CD4-positive, alpha-beta T cell (primary cell): ENCODE results near the gene EFNB2. TPM values are rescaled to one million over a fixed set of nuclear protein-coding genes. Genes with fewer than 3 reads are reported as not detected.

Experiments used
- ATAC-seq: fragments of 200-7000 bp; cut with Tn5 transposase; one replicate; pipeline ENCODE4 v1.10.0; 2022; ENCODE audit warnings: mild to moderate bottlenecking; ENCODE audit not compliant: poor library complexity
- CTCF ChIA-PET: fragments of 350-600 bp; sonication (Branson Sonifier 250); formaldehyde crosslinking; loops from one replicate; lab custom pipeline; 2021; ENCODE audit warnings: antibody characterized with exemption, inconsistent platforms; lab: Charles Lee
- POLR2A ChIA-PET: fragments of 350-600 bp; sonication (Branson Sonifier 250); formaldehyde crosslinking; loops from one replicate; lab custom pipeline; 2021; ENCODE audit warnings: antibody characterized with exemption, inconsistent platforms; lab: Charles Lee
- DNase-seq, 14 experiments: peaks; one replicate each; pipeline ENCODE4 v3.0.0-alpha.2; 2013 to 2020; ENCODE audit warnings: mixed read lengths in 2 of 14
- H3K27ac ChIP-seq, 2 donors: one replicate each; pipeline versions ENCODE4 v1.5.1 to v1.7.0; 2013; ENCODE audit warnings: low read length in 2 of 2, low read depth in 1 of 2, mild to moderate bottlenecking in 1 of 2
- H3K27me3 ChIP-seq, 2 experiments: 1 replicate in 1 of 2; 2 replicates in 1 of 2; pipeline versions ENCODE4 v1.6.1 to v1.7.0; 2013; ENCODE audit warnings: low read length in 2 of 2, control low read depth in 1 of 2, mild to moderate bottlenecking in 1 of 2, moderate library complexity in 1 of 2; ENCODE audit not compliant: insufficient read depth in 2 of 2, control insufficient read depth in 1 of 2
- H3K36me3 ChIP-seq: one replicate; pipeline ENCODE4 v1.6.1; 2013; ENCODE audit warnings: low read length, control low read depth; ENCODE audit not compliant: insufficient read depth
- H3K4me1 ChIP-seq: one replicate; pipeline ENCODE4 v1.6.1; 2013; ENCODE audit warnings: low read length, control low read depth; ENCODE audit not compliant: insufficient read depth
- H3K4me3 ChIP-seq: one replicate; pipeline ENCODE4 v1.5.1; 2013; ENCODE audit warnings: mild to moderate bottlenecking, low read length, moderate library complexity
- H3K9me3 ChIP-seq, 2 experiments: 1 replicate in 1 of 2; 2 replicates in 1 of 2; pipeline versions ENCODE4 v1.6.1 to v1.7.0; 2013; ENCODE audit warnings: low read length in 2 of 2, mild to moderate bottlenecking in 2 of 2, control low read depth in 1 of 2, moderate library complexity in 1 of 2; ENCODE audit not compliant: control insufficient read depth in 1 of 2, insufficient read depth in 1 of 2
- H3K27ac Mint-ChIP-seq: one replicate; pipeline ENCODE4 v1.8.0; 2020; ENCODE audit warnings: mixed read lengths
- H3K27me3 Mint-ChIP-seq: one replicate; pipeline ENCODE4 v1.8.0; 2021; ENCODE audit warnings: mixed read lengths
- H3K36me3 Mint-ChIP-seq: one replicate; pipeline ENCODE4 v1.8.0; 2021; ENCODE audit warnings: low read depth, mixed read lengths
- H3K4me1 Mint-ChIP-seq: one replicate; pipeline ENCODE4 v1.8.0; 2021; ENCODE audit warnings: low read depth, mixed read lengths
- H3K4me3 Mint-ChIP-seq: one replicate; pipeline ENCODE4 v1.8.0; 2020; ENCODE audit warnings: mild to moderate bottlenecking, mixed read lengths
- H3K9me3 Mint-ChIP-seq: one replicate; pipeline ENCODE4 v1.8.0; 2020; ENCODE audit warnings: mixed read lengths
- CTCF ChIP-seq: fragments of 200-600 bp; IDR thresholded peaks from one replicate; pipeline ENCODE4 v1.8.0; 2022; ENCODE audit warnings: antibody characterized with exemption, mild to moderate bottlenecking
- intact Hi-C, 2 experiments: fragments of 100-400 bp; cut with DNase I in 1 of 2; cut with micrococcal nuclease in 1 of 2; formaldehyde crosslinking; loops; one replicate each; pipeline versions ENCODE4 v1.15.1 to v1.9.0; 2023 to 2025; cut with DNase I, micrococcal nuclease
- total RNA-seq, 174 experiments: library from RNA in 2 of 174; stranded (reverse) in 2 of 174; gene quantifications; one replicate each; pipeline ENCODE4 v1.2.3 and lab custom pipeline; 2021 to 2026

Gene EFNB2
- total RNA-seq, 2 experiments from 2014 or later: 0.20 to 0.36 TPM

- DNase-seq (no peak), ATAC-seq (no peak)
- ChIA-PET CTCF (no interaction called here), POLR2A (no interaction called here)
- Mint-ChIP-seq H3K27ac (no peak overlapping the region), H3K4me1 (no peaks in the 10 kb centered on the region), H3K27me3 (peaks cover 37% of the 10 kb centered on the region), H3K9me3 (no peaks in the 10 kb centered on the region), H3K4me3 (no peak overlapping the region), H3K36me3 (no peaks in the 10 kb centered on the region)
- Histone ChIP-seq H3K27me3 (no peaks in the 10 kb centered on the region), H3K9me3 (peaks cover 0 to 3% of the 10 kb centered on the region in 2 experiments), H3K4me1 (no peaks in the 10 kb centered on the region), H3K4me3 (no peak overlapping the region), H3K36me3 (no peaks in the 10 kb centered on the region), H3K27ac (no peak overlapping the region)
- TF ChIP-seq CTCF: no peak
- intact Hi-C loops: no loop called here
Observed at GRCh38 chr13:106443607-106444322, 91.7 kb downstream of the EFNB2 start.

- intact Hi-C loops: no loop called here
- ATAC-seq: no peak
- H3K9me3 Mint-ChIP-seq: no peaks in the 10 kb centered on the region
- H3K4me3 Mint-ChIP-seq: no peak overlapping the region
- DNase-seq: no peak
- no peaks in the 10 kb centered on the region for H3K27me3 ChIP-seq
- ChIA-PET POLR2A (no interaction called here), CTCF (no interaction called here)
- H3K27ac Mint-ChIP-seq: no peak overlapping the region
- H3K4me3 ChIP-seq: no peak overlapping the region
- H3K27ac ChIP-seq: no peak overlapping the region
- H3K4me1 ChIP-seq: no peaks in the 10 kb centered on the region
- H3K9me3 ChIP-seq: no peaks in the 10 kb centered on the region
- H3K4me1 Mint-ChIP-seq: no peaks in the 10 kb centered on the region
- no peaks in the 10 kb centered on the region for H3K36me3 Mint-ChIP-seq
- H3K36me3 ChIP-seq: no peaks in the 10 kb centered on the region
- peaks cover 28% of the 10 kb centered on the region for H3K27me3 Mint-ChIP-seq
- no peak for TF ChIP-seq CTCF
Observed at GRCh38 chr13:106440866-106441265, 94.6 kb downstream of the EFNB2 start.

Other genes starting within 250 kb of the EFNB2 start
- 100 to 1,000 TPM; 146 to 152 TPM for gene ARGLU1, start 32.5 kb upstream of the EFNB2 start, total RNA-seq